GM12873 (cell line): Measurements from ENCODE around the gene STK11.

Experiments
- CTCF ChIP-seq: IDR thresholded peaks from 2 replicates; pipeline ENCODE4 v1.5.1; 2012; ENCODE audit warnings: low read depth, mild to moderate bottlenecking, moderate library complexity, low read length, control low read depth; ENCODE audit not compliant: insufficient read depth; ENCODE audit errors: missing control alignments

STK11 gene

GRCh38 chr19:1269478-1270212 is 64.1 kb downstream of the STK11 start:
- TF ChIP-seq CTCF: no peak

GRCh38 chr19:1270213-1270853 is 64.8 kb downstream of the STK11 start:
- no peak for TF ChIP-seq CTCF

GRCh38 chr19:1270854-1271527 is 65.4 kb downstream of the STK11 start:
- TF ChIP-seq CTCF: no peak

- no peak for TF ChIP-seq CTCF
Measured at GRCh38 chr19:1271528-1272422, 66.2 kb downstream of the STK11 start.

- no peak for TF ChIP-seq CTCF
Measured at GRCh38 chr19:1272423-1273262, 67.1 kb downstream of the STK11 start.

GRCh38 chr19:1273263-1274041 is 67.9 kb downstream of the STK11 start:
- no peak for TF ChIP-seq CTCF
